ENCODE data around the gene JPH2.

GRCh38 chr20:44098657-44099056, 88.3 kb downstream of the JPH2 start:
- TF ChIP-seq, protein P1, sequence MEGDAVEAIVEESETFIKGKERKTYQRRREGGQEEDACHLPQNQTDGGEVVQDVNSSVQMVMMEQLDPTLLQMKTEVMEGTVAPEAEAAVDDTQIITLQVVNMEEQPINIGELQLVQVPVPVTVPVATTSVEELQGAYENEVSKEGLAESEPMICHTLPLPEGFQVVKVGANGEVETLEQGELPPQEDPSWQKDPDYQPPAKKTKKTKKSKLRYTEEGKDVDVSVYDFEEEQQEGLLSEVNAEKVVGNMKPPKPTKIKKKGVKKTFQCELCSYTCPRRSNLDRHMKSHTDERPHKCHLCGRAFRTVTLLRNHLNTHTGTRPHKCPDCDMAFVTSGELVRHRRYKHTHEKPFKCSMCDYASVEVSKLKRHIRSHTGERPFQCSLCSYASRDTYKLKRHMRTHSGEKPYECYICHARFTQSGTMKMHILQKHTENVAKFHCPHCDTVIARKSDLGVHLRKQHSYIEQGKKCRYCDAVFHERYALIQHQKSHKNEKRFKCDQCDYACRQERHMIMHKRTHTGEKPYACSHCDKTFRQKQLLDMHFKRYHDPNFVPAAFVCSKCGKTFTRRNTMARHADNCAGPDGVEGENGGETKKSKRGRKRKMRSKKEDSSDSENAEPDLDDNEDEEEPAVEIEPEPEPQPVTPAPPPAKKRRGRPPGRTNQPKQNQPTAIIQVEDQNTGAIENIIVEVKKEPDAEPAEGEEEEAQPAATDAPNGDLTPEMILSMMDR (IDR thresholded peaks at IDR 0.05) = no peak
- TF ChIP-seq POLR2A (IDR thresholded peaks at IDR 0.05) (no peak), EP300 (IDR thresholded peaks at IDR 0.05) (no peak)
